Stimulated activated CD8-positive, alpha-beta memory T cell treated with anti-CD3 and anti-CD28 coated beads, Interleukin-4, amount 100 ng/mL, for 4 hours (primary cell): Measurements from ENCODE around the gene VAV2.

Source experiments
- DNase-seq, 2 donors: peaks; one replicate each; pipeline ENCODE4 v3.0.0-alpha.2; 2020; ENCODE audit warnings: low read depth in 2 of 2, low spot score in 1 of 2

The VAV2 gene

GRCh38 chr9:133855802-133856521, 136.2 kb downstream of the VAV2 start:
- DNase-seq: no peak

DNA sequence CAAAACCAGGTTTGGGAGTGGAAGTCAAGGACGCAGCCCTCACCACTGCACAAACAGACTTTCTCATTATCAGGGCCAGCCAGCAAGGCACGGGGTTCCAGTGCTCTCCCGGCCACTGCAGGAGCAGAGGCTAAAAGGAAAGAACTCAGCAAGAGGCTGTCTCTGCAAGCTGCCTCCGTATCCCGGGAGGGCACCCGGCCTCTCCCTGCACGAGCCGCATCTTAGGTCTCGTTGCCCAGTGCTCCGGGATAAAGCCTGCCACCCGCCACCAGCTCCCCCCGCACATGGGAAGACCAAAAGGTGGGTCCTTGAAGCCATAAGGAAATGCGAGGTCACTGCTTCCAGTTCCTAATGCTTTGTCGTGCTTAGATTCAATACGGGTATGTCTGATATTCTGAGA, 136.8 kb downstream of the VAV2 start:
- no peak for DNase-seq

DNA sequence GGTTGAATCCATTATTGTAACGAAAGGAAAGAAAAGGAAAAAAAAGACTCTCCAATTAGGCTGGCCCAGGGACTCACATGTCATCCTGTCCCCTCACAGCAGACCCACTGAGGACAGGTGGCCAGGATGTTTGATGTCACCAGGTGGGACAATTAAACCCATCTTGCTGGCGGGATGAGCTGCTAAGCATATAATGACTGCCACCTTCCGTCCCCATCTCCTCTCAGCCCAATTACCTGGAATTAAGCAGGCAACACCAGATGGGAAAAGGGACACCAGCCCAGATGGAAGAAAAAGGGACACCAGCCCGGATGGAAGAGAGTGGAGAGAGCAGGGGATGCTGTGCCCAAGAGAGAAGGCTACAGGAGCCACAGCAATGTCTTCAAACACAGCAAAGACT, 137.4 kb downstream of the VAV2 start:
- no peak for DNase-seq

GRCh38 chr9:133854048-133854447, 138.1 kb downstream of the VAV2 start:
- no peak for DNase-seq

GRCh38 chr9:133853331-133853730, 138.8 kb downstream of the VAV2 start:
- DNase-seq: no peak

GRCh38 chr9:133852431-133852830, 139.7 kb downstream of the VAV2 start:
- no peak for DNase-seq

- DNase-seq: no peak
Observed at GRCh38 chr9:133851693-133852092, 140.4 kb downstream of the VAV2 start.

DNA sequence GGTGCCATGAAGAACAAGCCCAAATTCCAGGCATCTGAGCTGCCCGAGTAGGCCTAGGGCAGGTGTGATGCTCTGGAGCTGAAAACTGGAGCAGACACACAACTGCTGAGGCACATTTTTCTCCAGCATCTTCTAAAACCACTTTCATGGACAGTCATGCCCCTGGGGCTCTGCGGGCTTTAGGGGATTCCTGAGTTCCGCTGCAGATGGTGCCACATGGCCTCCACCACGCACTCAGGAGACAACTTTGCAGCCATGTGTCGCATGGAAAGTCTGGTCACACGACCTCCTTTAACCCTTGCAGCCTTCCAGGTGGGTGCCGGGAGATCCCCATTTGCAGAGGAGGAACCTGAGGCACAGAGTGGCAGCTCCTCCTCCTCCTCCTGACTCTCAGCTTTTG, 141.2 kb downstream of the VAV2 start:
- DNase-seq: no peak

- DNase-seq: no peak
Observed at GRCh38 chr9:133850161-133850560, 142.0 kb downstream of the VAV2 start.

- no peak for DNase-seq
Observed at GRCh38 chr9:133849110-133849670, 142.9 kb downstream of the VAV2 start.

- DNase-seq: no peak
Observed at GRCh38 chr9:133848471-133849109, 143.5 kb downstream of the VAV2 start.

DNA sequence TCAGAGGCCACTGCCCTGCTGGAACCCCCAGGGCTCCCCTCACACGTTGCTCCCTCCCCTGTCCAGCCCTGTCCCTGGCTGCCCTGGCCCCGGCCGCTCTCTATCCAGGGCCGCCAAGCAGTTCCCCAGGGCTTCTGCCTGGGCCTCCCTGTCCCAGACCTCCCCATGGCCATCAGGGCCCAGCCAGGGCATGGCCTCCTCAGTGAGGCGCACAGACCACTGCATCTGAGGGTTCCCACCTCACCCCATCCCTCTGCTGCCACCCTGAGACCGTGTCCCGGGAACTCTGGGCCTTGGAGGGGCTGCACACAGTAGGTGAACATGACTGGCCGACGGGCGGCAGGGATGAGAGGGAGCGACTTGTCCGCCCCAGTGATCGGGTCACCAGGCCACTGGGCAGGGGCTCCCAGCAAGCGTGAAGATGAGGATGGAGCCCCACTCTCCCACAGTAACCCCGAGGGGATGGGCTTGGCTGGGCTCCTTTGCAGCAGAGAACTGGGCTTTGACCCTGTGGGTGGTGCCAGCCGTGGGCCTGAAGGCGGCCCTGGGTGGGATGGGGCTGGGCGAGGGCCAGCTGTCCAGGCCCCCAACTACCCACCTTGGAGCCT, 145.5 kb downstream of the VAV2 start:
- no peak for DNase-seq

DNA sequence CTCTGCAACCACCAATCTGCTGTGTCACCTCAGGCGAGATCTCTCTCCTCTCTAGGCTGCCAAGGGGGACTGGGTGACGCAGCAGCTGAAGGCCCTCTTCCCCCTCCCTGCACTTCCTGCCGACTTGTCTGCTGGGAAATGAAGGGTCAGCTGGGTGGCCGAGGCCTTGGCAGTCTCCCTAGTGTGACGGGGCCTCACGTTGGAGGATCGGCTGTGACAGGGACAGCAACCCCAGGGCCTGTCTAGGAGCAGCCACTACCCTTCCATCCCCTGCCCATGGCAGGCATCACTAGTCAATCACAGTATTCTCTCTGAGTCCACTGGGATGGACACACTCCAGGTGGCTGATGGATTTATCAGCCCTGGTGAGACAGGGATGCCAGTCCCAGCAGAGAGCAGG, 146.7 kb downstream of the VAV2 start:
- no peak for DNase-seq

DNA sequence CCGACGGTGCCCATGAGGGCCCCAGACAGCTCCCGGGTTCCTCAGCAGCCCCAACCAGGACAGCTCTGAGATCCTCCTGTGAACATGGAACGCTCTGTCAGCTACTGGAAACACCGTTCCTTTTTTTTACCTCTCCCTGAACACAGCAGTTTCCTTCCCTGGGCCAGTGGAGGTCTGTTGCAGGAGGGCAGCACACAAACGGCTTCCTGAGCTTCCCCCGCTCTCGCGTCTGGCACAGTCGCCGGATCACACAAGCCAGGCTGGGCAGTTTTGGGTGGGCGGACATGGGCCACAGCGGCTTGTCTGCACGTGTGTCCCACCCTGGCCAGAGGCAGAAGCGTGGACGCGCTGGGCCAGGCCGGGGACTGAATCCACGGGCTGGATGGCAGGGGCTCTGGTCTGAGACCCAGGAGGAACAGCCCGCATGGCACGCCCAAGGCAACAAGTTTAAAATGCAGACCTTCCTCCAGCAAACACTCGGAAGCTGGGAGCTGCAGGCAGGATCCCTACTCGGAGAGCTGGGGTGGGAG, 147.2 kb downstream of the VAV2 start:
- DNase-seq: no peak

DNA sequence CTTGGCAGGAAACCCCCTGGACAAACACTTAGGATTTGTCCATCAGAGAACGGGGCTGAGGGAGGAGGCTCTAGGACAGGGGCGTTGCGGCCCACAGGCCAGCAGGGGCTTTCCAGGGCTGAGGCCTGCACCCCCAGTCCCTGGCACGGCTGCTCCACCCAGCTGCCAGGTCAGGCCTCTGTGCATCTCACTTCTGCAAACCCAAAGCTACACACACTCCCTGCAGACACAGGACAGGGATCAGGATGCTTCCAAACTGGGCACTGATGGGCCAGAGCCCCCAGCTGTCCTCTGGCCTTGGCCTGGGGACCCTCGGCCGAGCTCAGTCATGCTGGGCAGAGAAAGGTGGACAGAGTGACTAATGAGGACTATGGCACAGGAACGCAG, 147.7 kb downstream of the VAV2 start:
- DNase-seq: no peak

DNA sequence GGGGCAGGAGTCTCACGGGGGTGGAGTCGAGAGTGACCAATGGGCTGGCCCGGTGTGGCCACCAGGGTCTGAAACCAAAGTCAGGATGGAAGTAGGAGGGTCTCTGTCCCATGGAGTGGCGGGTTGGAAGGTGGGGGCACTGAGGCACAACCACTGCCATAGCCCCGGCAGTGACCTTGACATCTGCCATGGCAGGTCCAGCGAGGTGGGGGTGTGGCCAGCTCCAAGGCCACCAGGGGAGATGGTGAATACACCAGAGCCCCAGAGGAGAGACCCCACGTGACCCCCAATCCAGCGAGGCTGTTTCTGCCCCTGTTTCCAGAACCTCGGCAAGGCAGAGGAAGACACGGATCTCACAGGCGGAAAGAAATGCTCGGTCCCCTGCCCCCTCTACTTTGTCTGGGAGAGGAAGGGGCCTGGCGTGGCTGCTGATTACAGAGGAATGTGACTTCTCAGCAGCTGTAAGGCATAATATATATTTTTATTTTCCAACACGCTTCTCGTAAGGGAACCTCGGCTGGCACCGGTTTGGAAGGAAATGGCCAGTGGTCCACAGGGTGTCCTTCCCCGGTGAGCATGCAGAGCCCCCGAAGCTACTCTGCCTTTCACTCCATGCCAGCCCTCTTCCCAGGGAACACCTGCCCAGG, 148.2 kb downstream of the VAV2 start:
- DNase-seq: no peak

- DNase-seq: no peak
Observed at GRCh38 chr9:133843250-133843649, 148.9 kb downstream of the VAV2 start.

DNA sequence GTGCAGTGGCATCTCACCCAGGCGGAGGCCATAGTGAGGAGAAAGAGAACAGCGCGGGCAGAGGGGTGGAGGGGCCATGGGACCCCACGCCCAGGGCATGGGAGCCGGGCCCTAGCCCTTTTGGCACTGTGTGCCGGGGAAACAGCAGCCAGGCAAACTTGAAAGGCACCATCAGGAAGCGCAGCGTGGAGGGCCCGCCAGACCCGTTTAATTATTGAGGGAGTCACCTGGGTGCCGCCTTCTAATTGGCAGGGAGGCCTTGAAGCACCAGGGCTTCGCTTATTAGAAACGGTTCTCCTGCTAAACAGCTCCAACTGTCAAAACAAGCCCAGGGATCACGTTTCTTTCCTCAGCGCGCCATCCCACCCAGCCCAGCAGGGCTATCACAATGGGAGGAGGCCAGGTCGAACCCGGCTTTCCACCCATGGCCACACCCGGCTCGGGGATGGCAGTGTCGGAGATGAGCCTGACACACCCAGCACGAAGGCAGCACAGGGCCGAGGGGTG, 149.3 kb downstream of the VAV2 start:
- no peak for DNase-seq

GRCh38 chr9:133842174-133842573, 149.9 kb downstream of the VAV2 start:
- DNase-seq: no peak

- DNase-seq: no peak
Observed at GRCh38 chr9:133841167-133841812, 150.8 kb downstream of the VAV2 start.

- no peak for DNase-seq
Observed at GRCh38 chr9:133839822-133840329, 152.2 kb downstream of the VAV2 start.
